HG02798 (cell line): ENCODE data around the gene CAND2.

Experiments used
- ATAC-seq: cut with Tn5 transposase; IDR thresholded peaks from one replicate; pipeline ENCODE4 v1.9.1; 2021; ENCODE audit warnings: mild to moderate bottlenecking; ENCODE audit not compliant: unreplicated experiment, poor library complexity

Gene CAND2

DNA sequence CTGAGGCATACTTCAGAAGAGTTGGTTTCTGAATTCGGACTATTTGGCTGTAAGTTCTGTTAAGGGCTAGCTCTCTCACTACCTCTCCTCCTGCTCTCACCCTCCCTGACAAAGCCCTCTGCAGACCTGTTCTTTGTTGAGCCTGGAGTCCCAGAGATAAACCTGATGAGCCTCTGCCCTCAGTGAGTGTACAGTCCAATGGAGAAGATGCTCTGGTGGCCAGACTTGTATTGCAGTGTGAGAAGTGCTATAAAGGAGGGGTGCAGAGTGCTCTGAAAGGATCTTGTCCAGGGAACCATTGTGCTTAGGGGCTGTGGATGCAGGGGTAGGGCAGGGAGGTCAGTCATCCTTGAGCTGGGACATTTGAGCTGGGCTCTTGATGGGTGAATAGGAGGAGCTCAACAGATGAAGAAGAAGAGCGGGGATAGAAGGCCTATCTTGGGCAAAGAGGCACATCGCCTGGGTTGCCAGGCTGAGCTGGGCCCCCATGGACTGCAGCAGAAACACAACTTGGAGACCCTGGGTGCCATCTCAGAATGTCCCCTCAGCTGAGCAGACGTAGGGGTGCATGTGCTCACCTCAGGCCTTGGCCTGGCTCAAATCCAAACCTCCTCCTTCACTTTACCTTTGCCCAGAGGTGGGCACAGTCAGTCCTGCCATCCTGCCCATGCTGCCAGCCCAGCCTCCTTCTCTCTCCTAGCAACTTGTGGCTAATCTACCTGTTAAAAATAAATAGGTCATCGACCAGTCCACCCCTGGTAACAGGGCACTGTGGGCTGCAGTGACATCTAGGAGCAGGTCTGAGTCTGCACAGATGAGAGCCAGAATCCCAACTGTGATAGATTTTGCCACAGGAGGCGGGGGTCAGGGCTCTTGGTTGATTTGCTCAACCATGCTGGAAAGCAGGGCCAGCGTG, 3.3 kb downstream of the CAND2 start:
- ATAC-seq: no peak

DNA sequence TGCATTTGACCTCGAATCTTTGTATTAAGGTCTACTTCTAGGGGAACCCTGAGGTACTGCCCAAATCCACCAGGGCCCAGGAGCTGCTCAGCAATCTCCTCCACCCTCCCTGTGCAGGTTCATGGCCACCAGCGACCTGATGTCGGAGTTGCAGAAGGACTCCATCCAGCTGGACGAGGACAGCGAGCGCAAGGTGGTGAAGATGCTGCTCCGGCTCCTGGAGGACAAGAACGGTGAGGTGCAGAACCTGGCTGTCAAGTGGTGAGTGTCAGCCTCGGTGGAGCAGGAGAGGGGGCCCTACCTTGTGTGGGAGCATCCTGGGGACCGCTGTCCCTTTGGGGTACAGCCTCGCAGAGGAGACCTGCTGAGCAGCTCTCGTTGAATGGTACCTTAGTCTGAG, 6.9 kb downstream of the CAND2 start:
- ATAC-seq: no peak

DNA sequence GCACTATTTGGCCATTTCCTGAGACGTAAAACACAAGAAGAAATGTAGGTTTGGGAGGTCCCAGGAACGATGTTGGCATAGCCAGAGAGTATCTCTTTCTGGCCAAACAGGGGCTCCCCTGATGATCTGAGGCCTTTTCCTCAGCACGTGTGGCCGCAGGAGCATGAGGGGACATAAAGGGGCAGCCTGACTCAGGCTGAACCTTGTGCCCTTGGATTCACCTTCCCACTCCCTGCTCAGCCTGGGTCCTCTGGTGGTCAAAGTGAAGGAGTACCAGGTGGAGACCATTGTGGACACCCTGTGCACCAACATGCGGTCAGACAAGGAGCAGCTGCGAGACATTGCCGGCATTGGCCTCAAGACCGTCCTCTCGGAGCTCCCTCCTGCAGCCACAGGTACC, 10.6 kb downstream of the CAND2 start:
- ATAC-seq: no peak

DNA sequence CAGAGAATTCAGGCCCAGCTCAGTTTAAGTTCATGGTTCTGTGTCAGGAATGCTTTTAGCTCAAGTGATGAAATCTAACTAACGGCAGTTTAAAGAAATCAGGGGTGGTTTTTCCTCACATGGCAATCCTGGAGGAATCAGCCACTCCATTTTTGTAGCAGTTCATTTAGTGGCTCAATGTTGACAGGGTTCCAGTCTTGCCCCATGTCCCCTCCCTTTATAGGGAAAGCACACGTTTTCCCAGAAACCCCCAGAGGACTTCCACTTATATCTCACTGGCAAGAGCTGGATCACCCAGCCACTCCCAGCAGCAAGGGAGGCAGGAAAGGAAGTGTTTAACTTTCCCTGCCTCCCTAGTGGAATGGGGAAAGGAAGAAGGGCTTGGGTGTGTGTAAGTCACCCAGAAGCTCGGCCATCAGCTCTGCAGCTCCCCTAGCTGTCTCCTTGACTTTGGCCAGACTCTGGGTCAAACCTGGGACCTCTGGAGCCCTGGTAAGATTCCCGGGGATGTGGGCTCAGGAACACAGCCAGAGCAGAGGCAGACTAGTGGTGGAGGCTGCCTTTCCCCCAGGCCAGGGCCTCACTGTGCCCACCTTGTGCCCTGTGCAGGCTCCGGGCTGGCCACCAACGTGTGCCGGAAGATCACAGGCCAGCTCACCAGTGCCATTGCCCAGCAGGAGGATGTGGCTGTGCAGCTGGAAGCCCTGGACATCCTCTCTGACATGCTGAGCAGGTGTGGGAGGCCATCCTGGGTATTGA, 11.3 kb downstream of the CAND2 start:
- no peak for ATAC-seq

DNA sequence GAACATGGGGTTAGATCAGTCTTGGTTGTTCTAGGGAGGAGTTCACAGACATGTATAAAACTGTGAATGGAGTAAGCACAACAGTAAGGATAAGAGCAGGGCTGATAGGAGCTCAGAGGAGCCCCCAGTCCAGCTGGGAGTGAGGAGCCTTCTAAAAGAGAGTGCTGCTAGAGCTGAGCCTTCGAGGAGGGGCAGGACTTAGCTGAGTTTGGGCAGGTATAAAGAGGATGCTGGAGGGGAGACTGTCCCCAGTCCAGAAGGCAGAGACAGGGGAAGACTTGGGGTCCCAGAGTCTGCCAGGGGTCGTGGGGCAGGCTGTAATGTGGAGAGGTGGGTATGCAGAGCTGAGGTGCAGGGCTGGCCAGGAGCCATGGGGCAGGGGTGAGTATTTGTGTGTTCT, 12.1 kb downstream of the CAND2 start:
- no peak for ATAC-seq

DNA sequence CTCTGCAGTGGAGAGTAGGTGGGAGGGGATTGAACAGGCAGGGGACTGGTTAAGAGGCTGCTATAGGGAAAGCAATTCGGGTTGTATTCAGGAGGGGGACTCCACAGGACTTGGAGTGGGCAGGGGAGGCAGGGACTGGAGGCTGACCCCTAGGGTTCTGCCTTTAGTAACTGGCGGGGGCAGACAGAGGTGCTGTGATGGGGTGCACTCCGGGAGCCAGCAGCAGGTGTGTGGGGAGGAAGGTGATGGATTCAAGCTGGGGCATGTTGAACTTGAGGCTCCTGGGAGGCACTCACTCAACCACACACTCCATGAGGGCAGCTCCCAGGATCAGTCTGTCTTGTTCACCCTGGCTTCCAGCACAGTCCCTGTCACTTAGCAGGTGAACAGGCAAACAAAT, 12.5 kb downstream of the CAND2 start:
- no peak for ATAC-seq

DNA sequence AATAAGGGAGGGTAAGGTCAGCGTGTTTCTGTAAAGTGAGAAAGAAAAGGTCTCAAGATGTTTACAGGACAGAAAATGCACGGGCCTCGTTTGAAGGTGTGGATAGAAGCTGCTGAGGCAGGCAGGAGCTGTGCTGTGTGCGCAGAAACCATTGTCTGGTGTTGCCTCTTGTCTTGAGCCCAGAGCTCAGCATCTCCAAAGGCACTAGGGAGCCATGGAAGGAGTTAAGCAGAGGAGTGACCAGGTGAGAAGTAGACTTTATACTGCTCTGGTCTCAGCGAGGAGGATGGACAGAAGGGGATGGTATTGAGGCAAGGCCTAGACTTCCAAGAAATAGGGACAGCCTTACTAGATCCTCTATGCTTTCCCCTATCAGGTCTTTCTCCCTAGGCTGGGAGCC, 13.0 kb downstream of the CAND2 start:
- no peak for ATAC-seq

DNA sequence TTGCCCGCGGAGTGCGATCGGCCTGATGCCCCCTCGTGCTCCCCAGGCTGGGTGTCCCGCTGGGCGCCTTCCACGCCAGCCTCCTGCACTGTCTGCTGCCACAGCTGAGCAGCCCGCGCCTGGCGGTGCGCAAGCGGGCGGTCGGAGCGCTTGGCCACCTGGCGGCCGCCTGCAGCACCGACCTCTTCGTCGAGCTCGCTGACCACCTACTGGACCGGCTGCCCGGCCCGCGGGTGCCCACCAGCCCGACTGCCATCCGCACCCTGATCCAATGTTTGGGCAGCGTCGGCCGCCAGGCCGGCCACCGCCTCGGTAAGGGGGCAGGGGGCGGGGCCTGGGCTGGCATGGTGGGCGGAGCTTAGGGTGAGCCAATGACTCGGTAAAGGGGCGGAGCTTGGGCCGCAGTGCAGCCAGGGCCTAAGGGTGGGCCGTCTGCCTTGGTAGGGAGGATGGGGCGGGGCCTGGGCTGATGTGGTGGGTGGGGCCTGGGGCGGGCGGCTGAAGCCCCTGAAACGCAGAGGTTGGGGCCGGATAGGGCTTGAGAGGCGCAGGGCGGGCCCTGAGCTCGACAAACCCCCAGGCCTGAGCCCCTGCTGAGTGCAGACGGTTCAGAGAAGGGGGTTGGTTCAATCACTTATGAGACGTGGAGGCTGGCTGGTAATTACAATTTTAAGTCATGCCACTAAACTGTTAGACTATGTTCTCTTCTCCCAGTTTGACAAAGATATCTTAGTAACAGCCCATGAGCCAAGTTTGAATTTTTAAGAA, 13.7 kb downstream of the CAND2 start:
- ATAC-seq: peak; percentile 98

DNA sequence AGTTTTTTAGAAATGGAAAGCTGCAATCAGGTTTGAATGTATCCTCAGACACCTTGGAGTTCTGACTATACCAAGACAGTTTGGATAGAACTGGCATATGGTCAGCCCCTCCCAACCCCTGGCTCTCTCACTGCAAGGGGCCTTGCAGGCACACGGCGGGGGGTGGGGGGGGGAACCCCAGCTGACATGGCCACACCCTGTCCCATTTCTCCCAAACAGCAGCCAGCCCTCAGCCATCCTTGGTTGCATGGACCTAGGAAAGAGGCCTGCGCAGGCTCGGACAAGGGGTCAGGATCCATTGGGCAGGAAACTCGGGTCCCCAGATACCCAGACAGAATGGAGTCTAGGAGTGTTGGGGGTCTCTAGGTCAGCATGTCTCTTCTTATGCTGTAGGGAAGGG, 14.5 kb downstream of the CAND2 start:
- ATAC-seq: no peak

DNA sequence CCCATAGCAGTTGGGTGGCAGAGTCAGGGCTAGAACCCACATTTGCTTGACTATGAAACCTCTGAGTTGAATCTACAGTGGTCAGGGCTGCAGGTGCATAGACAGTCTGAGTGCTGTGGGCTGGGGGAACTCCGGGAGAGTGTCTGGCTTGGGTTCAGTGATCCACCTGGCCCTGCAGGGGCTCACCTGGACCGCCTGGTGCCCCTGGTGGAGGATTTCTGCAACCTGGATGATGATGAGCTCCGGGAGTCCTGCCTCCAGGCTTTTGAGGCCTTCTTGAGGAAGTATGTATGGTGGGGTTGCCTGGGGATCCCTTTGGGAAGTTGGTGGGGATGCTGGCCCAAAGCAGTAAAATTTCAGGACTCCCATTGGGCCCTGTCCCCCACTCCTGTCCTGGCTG, 16.3 kb downstream of the CAND2 start:
- no peak for ATAC-seq

DNA sequence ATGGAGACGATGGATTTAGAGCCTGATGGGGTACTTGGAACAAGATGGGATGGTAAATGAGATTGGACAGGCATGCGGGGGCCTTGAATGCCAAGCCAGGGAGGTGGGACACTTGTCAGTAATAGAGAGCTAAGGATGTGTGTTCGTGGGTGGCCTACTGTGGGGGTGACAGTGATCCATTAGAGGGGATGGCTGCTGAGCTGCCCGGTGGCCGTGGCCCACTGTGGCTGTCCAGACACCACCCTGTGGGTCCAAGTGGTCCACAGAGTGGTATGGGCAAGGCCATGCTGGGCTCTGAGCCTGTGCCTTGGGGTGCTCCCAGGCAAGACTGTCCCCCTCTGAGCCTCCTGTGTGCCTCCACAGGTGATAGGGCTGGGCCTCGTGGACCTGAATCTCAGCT, 17.5 kb downstream of the CAND2 start:
- ATAC-seq: no peak

DNA sequence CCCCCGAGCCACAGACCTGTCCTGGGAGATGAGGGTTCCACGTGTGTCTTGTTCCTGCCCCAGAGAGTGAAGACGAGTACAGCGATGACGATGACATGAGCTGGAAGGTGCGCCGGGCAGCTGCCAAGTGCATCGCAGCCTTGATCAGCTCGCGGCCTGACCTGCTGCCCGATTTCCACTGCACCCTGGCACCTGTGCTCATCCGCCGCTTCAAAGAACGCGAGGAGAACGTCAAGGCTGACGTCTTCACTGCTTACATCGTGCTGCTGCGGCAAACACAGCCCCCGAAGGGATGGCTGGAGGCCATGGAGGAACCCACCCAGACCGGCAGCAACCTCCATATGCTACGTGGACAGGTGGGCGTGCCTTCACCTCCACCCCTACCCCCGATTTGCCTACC, 18.6 kb downstream of the CAND2 start:
- no peak for ATAC-seq

DNA sequence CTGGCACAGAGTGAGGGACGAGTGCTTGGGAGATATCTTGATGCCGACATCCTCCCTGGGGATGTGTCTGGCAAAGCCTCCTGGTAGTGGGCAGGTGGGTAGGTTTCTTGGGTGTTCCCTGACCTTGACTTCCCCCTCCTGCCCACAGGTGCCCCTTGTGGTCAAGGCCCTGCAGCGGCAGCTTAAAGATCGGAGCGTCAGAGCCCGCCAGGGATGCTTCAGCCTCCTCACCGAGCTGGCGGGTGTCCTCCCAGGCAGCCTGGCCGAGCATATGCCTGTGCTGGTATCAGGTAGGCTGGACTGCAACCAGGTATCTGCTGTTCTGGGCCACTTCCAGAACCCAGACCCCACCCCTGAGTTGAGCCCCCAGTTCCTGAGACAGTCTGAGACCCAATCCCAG, 19.2 kb downstream of the CAND2 start:
- no peak for ATAC-seq

DNA sequence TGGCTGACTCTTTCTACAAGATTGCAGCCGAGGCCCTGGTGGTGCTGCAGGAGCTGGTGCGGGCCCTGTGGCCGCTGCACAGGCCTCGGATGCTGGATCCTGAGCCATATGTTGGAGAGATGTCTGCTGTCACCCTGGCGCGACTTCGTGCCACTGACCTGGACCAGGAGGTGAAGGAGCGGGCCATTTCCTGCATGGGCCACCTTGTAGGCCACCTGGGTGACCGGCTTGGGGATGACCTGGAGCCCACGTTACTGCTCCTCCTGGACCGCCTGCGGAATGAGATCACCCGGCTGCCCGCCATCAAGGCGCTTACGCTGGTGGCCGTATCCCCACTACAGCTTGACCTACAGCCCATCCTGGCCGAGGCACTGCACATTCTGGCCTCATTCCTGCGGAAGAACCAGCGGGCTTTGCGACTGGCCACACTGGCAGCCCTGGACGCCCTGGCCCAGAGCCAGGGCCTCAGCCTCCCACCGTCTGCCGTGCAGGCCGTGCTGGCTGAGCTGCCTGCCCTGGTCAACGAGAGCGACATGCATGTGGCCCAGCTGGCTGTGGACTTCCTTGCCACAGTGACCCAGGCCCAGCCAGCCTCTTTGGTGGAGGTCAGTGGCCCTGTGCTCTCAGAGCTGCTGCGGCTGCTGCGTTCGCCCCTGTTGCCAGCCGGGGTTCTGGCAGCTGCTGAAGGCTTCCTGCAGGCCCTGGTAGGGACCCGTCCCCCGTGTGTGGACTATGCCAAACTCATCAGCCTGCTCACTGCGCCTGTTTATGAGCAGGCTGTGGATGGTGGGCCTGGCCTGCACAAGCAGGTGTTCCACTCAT, 20.3 kb downstream of the CAND2 start:
- no peak for ATAC-seq

DNA sequence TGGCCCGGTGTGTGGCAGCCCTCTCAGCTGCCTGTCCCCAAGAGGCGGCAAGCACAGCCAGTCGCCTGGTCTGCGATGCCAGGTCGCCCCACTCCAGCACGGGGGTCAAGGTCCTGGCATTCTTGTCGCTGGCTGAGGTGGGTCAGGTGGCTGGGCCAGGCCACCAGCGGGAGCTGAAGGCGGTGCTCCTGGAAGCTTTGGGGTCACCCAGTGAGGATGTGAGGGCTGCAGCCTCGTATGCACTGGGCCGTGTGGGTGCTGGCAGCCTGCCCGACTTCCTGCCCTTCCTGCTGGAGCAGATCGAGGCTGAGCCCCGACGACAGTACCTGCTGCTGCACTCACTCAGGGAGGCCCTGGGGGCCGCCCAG, 20.8 kb downstream of the CAND2 start:
- ATAC-seq: no peak

DNA sequence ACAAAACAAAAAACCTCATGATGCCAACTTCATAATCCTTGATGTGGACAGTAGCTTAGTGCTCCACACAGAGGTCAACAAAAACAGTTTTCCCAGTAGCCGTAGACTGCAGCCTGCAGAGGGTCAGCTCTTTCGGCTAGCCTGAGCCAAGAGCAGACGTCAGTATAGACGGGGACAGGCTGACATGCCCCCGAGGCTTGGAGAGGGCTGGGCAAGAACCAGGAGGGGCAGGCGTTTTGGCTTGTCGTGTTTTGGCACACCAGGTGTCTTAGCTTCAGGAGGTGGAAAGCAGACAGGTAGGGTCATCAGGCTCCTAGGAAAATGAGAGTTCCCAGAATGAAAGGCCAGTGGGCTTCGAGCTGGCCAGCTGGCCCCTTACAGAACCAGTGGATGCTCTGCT, 21.8 kb downstream of the CAND2 start:
- no peak for ATAC-seq

DNA sequence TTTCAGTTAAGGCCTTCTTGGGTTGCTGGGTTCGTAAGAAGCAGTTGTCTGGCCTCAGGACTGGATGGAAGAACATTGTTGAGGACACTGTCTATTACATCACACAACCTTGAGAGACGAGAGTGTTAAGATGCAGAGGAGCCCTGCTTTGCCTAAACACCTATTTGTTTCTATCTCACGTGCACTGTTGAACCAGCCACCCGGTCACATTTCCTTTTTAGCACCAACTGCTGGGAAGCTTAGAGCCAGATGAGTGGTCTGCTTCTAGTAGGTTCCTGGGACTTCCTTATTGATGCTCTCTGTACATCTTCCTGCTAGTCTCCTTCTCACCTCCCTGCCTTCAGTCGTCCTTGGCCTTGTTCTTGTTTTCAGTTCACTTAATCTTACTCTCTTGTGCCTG, 22.3 kb downstream of the CAND2 start:
- no peak for ATAC-seq

DNA sequence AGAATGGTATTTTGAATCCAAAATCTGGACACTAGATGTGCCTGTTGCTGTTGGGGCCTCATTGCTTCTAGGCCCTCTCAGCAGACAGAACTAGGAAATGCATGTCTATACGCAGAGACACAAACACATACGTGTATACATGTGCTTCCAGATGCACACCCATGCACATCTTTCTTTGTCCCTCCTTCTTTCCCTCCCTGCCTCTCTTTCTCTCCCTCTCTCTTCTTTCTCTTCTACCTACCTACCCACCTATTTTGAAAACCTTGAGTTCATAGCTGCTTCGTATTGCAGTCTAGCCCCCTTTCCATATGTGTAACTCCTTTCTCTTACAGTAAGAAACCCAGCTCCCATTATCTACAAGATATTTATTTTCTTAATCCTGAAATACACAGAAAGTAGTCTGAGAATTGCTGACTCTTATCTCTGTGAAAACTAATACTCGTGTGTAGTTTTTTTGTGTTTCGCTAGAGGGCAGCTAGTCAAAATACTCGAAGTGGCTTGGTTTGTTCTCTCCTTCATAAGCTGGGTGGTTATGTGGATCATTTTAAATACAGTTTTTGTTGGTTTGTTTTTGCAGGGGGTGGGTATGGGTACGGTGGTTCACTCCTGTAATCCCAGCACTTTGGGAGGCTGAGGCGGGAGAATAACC, 26.4 kb downstream of the CAND2 start:
- no peak for ATAC-seq

DNA sequence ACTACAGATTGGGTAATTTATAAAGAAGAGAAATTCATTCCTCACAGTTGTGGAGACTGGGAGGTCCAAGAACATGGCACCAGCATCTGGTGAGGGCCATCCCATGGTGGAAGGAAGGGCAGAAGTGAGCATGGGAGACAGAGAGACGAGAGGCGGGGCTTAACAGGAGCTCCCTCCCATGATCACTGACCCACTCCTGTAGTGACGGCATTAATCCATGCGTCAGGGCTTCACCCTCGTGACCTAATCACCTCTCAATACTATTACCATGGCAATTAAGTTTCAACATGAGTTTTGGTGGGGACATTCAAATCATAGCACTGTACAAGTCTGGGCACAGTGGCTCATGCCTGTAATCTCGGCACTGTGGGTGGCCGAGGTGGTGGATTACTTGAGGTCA, 27.8 kb downstream of the CAND2 start:
- ATAC-seq: no peak

DNA sequence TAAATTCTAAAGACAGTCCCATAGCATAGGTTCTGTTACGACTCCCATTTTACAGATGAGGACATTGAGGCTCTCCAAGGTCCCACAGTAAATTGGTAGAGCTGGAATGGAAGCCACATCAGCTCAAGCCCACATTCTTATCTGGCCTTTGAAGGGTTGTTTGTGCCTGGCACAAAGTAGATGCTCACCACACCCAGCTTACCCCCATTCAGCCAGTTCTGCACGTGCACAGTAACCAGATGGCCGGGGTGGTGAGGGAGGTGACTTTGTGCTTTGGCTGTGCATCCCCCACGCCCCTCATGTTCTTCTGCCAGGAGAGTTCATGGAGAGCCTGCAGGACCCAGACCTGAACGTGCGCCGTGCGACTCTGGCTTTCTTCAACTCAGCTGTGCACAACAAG, 28.7 kb downstream of the CAND2 start:
- no peak for ATAC-seq
